NCI-H2107 treated with DMSO at 0.1 percent for 48 hours (cell line): Measurements from ENCODE around the gene SLC35F6.
A peak's percentile ranks its signal among the peaks of the same experiment; 100 is the strongest.
"Not testable (repeated sequence)": the region's sequence is repeated elsewhere in the genome, so short reads cannot be mapped to it uniquely, and the experiment has no call there.

Experiments
- DNase-seq: peaks from one replicate; lab custom pipeline; 2025; ENCODE audit not compliant: unreplicated experiment; lab: John Stamatoyannopoulos, UW

SLC35F6 gene

GRCh38 chr2:26754972-26755670, 9.0 kb upstream of the SLC35F6 start:
- DNase-seq: peak; percentile 41

GRCh38 chr2:26756337-26756736, 7.7 kb upstream of the SLC35F6 start:
- no peak for DNase-seq

GRCh38 chr2:26757873-26758789, 6.0 kb upstream of the SLC35F6 start:
- no peak for DNase-seq

GRCh38 chr2:26758790-26759321, 5.2 kb upstream of the SLC35F6 start:
- no peak for DNase-seq

GRCh38 chr2:26759845-26760244, 4.2 kb upstream of the SLC35F6 start:
- no peak for DNase-seq

GRCh38 chr2:26760991-26761390, 3.1 kb upstream of the SLC35F6 start:
- not testable (repeated sequence) for DNase-seq

- DNase-seq: no peak
These were observed 1.1 kb upstream of the SLC35F6 start for GRCh38 chr2:26763019-26763418.

DNA sequence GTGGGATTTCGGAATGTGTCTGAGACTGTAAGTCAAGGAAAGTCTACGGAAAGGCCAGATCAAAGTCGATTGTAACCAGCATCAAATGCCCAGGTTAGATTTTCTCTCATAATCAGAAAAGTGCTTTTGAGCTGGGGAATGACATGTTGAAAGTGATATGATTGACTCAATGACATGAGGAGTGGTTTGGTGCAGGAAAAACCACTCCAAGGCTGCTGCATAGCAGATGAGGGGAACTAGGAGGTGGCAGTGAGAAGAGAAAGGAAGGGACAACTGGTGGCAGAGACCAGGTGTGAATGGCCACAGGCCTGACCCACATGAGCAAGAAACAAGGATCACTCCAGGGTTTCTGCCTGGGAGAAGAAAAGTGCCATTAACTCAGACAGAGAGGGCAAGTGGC, 822 bp downstream of the SLC35F6 start:
- no peak for DNase-seq

DNA sequence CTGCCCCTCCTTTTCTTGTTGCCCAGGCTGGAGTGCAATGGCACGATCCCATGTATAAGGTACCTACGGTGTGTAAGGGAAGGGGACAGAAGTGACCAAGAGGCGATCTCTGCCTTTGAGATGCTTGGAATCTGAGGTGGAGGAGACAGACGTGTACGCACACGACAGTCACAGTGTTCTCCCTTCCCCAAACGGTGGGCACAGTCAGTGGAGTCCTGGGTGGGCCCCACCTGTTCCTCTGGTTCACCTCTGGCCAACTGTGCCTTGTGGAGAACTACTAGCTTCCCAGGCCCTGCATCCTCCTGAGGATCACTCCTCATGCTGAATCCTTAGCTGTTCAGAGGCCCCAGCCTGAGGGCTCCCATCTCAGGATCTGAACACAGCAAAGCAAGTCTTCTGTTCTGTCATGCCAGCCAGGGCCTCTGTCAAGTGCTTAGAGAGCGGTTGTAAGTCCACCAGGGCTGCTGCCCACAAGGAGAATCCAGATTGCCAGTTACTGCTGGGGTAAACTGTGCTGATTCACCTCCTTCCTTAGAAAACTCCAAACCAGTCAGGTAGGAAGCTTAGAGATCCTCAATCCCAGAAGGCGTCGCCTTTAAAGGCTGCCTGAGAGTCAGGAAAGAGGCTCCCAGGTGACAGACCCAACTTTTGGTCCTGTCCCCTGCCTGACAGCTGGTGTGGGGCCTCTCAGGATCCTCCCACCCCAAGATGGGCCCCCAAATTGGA, 1.6 kb downstream of the SLC35F6 start:
- no peak for DNase-seq

DNA sequence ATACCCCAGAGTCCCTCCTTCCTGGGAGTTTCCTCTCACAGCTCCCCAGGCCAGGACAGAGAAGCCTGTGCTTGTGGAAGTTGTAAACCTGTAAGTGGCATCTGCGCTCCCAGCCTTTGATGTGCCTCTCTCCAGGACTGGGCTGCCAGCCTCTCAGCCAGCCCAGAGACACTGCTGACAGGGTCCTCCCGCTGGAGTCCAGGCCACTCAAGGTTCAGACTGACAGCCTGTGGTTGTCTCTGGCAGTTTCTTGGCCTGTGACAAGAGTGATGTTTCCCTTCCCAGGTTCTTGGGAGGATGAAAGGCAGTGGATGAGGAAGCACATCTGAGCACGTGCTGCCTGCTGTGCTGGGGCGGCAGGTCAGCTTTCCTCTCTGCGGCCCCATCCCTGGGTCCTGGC, 3.0 kb downstream of the SLC35F6 start:
- no peak for DNase-seq

- DNase-seq: no peak
These were observed 3.9 kb downstream of the SLC35F6 start for GRCh38 chr2:26767894-26768487.

GRCh38 chr2:26768759-26769088, 4.6 kb downstream of the SLC35F6 start:
- no peak for DNase-seq

DNA sequence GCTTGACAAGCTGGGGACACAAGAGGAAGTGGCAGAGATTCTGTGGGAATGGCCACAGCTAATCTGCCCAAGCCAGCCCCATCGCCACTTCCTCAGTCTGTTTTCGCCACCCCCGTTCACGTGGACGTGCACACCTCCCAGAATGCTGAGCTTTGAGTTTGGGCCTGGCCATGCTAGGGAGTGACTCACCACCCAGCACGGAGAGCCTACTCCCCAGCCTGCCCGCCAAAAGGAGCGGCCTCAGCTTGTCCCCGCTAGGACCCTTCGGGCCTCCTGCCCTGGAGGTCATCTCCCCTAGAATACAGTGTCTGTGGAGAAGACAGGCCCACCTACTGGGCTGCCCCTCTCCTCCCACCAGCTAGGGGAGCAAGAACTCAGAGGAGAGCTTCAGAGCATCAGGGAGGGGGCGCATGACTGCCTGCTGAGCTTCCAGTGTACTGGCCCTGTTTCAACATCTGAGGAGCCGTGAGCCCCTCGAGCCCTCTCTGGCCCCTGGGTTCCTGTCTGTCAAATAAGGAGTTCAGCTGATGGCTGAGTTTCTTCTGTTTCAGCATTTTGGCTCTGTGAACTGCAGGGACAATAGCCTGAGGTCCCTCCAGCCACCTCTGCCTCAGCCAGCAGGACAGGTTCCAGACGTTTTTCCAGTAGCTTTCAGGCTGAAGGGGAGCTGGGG, 5.1 kb downstream of the SLC35F6 start:
- no peak for DNase-seq

DNA sequence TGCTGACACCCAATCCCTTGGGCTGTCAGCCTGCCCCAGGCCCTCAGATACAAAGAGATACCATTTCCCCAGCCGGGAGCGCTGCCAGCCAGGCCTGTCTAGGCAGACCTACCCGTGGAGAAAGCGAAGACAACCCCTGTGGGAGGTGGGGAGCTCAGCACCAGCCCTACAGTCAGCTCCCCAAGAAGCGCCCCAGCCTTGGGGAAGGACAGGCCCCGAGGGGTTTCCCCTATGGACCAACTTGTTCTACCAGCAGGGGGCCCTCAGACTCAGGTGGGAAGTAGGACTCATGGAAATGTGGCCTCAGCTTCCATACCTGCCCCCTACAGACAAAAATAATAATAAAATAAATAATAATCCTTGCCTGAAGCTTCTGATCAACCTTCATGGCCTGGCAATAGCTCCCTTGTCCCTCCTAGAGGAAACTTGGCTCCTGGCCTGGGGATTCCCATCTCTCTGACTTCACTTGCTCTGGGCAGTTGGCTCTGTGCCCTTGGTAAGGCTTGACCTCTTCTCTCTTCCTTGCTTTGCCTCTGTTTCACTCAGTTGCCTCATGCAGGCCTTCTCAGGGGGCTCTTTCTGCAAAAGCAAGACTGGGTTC, 7.0 kb downstream of the SLC35F6 start:
- no peak for DNase-seq

DNA sequence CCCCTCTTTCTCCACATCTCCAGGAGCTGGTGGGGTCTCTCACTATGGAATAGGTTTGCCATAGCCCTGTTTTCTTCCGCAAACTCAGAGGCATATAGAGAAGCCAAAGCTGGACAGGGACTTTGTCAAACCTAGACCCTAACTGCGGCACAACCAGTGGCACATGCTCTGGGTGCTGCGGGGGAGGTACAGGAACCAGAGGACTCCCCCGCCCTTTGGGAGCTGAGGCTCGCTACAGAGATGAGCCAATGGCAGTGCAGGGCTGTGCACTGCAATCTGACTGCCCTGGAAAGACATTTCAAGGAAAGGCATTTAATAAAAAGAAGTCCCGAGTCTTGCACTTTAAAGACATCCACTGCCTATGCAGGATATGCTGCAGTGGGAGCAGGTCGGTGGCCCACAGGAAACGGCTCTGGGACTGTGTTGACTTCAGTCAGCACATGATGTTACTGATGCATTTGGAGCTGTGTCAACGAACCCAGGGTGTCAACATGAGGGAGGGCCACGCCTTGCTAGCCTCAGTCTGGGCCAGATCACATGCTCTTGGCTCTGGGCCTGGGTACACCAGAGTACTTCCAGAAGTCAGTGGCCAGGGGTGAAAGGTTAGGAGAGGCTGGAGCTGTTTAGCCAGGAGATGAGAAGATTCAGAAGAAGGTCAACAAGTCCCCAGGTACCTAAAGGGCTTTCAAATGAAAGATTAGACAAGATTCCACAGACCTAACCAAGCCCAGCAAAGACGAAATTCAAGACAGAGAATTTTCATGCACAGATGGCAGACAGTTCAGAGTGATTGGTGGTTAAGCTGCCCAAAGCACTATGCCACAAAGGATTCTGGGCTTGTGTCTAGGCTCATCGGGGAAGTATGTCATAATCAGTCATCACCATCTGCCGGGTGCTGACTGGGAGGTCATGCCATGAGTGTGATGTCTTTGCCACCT, 8.2 kb downstream of the SLC35F6 start:
- DNase-seq: no peak

DNA sequence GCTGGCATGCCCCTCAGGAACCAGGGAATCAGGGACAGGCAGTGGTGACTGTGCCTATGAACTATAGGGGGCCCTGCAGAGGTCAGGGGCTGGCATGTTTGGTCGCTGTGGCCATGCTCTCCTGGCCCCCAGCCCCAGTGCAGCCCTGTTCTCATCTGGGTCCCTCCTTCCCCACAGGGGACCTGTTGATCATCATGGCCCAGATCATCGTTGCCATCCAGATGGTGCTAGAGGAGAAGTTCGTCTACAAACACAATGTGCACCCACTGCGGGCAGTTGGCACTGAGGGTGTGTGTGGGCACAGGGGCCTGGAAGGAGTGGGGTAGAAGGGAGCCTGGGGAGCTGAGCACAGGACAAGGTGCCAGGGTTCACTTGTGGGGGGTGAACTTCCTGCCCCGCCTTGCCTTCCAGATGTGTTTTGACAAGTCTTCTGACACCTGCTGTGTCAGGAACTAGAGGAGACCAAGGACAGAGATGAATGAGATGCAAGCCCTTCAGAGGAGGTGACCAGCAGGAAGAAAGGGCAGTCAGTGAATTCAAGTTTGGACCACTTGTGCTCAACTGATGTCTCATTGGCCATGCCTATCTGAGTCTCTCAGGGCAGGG, 12.2 kb downstream of the SLC35F6 start:
- DNase-seq: no peak

GRCh38 chr2:26778098-26778497, 14.0 kb downstream of the SLC35F6 start:
- no peak for DNase-seq

DNA sequence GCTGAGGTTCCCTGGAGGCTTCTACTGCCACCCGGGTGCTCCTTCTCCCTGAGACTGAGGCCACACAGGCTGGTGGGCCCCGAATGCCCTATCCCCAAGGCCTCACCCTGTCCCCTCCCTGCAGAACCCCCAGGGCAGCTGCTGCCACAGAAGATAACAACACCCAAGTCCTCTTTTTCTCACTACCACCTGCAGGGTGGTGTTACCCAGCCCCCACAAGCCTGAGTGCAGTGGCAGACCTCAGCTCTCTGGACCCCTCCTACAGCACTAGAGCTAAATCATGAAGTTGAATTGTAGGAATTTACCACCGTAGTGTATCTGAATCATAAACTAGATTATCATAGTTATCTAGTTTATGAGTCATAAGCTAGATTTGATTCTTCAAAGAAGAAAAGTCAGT, 14.4 kb downstream of the SLC35F6 start:
- DNase-seq: no peak
